NK-92 (cell line): ENCODE measurements around the gene NDUFV2.
"Not testable (repeated sequence)": the region's sequence is repeated elsewhere in the genome, so short reads cannot be mapped to it uniquely, and the experiment has no call there.

Experiments used
- DNase-seq: peaks from one replicate; lab custom pipeline; 2025; ENCODE audit not compliant: unreplicated experiment; lab: John Stamatoyannopoulos, UW

The NDUFV2 gene

GRCh38 chr18:9088727-9089126, 13.8 kb upstream of the NDUFV2 start:
- DNase-seq = not testable (repeated sequence)

GRCh38 chr18:9090578-9090977, 11.9 kb upstream of the NDUFV2 start:
- no peak for DNase-seq

GRCh38 chr18:9091066-9091476, 11.4 kb upstream of the NDUFV2 start:
- no peak for DNase-seq

GRCh38 chr18:9092665-9093064, 9.8 kb upstream of the NDUFV2 start:
- DNase-seq = no peak

GRCh38 chr18:9093109-9093508, 9.4 kb upstream of the NDUFV2 start:
- not testable (repeated sequence) for DNase-seq

- no peak for DNase-seq
These were observed 7.9 kb upstream of the NDUFV2 start for GRCh38 chr18:9094307-9095226.

- DNase-seq = no peak
These were observed 7.0 kb upstream of the NDUFV2 start for GRCh38 chr18:9095297-9096006.

GRCh38 chr18:9096007-9096371, 6.5 kb upstream of the NDUFV2 start:
- no peak for DNase-seq

GRCh38 chr18:9096685-9097084, 5.8 kb upstream of the NDUFV2 start:
- no peak for DNase-seq

- no peak for DNase-seq
These were observed 5.2 kb upstream of the NDUFV2 start for GRCh38 chr18:9097349-9097748.

GRCh38 chr18:9100796-9101195, 1.7 kb upstream of the NDUFV2 start:
- DNase-seq = no peak

GRCh38 chr18:9101730-9102507, 580 bp upstream of the NDUFV2 start:
- no peak for DNase-seq

GRCh38 chr18:9103376-9103873, 926 bp downstream of the NDUFV2 start:
- no peak for DNase-seq

GRCh38 chr18:9104244-9104901, 1.9 kb downstream of the NDUFV2 start:
- no peak for DNase-seq

GRCh38 chr18:9105420-9105819, 2.9 kb downstream of the NDUFV2 start:
- no peak for DNase-seq

GRCh38 chr18:9106094-9106493, 3.6 kb downstream of the NDUFV2 start:
- DNase-seq = no peak

GRCh38 chr18:9106800-9107584, 4.5 kb downstream of the NDUFV2 start:
- no peak for DNase-seq

GRCh38 chr18:9108911-9109310, 6.4 kb downstream of the NDUFV2 start:
- no peak for DNase-seq

GRCh38 chr18:9109523-9109922, 7.0 kb downstream of the NDUFV2 start:
- DNase-seq = no peak
